ENCODE measurements around the gene LIMA1. TPM values are rescaled to one million over a fixed set of nuclear protein-coding genes. Genes with fewer than 3 reads are reported as not detected.
"Not testable (repeated sequence)": the region's sequence is repeated elsewhere in the genome, so short reads cannot be mapped to it uniquely, and the experiment has no call there.

Gene LIMA1
- total RNA-seq, 2 donors from 2014 or later, result 228 to 385 TPM

DNA sequence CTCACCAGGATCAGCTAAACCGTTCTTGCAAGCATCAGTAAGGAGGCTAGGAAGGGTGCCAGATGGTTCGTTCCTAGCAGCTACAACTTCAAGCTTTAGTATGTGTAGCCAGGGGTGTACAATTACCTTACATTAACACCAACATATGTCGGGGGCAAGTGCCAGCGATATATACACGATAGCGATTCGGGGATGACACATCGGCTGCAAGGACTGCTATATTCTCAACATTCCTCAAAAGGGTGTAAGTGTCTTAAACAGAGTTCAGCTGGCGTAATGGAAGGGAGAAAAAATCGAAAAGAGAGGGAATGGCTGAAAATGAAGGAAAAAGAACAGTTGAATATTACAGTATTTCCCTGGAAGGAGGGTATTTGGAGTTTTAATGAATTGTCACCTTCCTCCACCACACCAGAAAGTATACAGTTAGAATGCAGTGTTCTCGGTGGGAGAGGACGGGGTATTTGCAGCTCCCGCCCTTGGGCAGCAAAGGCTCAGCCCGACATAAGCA, 545 bp downstream of the LIMA1 start:
- peak overlapping the region; percentile 93 to 96 for H3K9ac ChIP-seq (ENCODE audit: low read depth in 2 of 2, low read length in 2 of 2)
- intact Hi-C loops (cut with DNase I), result loop anchor here (10.0 kb wide), 1 partner anchor 58 kb away; no protein-coding TSS in a partner anchor
- TF ChIP-seq, protein P1, sequence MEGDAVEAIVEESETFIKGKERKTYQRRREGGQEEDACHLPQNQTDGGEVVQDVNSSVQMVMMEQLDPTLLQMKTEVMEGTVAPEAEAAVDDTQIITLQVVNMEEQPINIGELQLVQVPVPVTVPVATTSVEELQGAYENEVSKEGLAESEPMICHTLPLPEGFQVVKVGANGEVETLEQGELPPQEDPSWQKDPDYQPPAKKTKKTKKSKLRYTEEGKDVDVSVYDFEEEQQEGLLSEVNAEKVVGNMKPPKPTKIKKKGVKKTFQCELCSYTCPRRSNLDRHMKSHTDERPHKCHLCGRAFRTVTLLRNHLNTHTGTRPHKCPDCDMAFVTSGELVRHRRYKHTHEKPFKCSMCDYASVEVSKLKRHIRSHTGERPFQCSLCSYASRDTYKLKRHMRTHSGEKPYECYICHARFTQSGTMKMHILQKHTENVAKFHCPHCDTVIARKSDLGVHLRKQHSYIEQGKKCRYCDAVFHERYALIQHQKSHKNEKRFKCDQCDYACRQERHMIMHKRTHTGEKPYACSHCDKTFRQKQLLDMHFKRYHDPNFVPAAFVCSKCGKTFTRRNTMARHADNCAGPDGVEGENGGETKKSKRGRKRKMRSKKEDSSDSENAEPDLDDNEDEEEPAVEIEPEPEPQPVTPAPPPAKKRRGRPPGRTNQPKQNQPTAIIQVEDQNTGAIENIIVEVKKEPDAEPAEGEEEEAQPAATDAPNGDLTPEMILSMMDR (IDR thresholded peaks at IDR 0.05), result no peak
- no peaks in the 10 kb centered on the region for H3K9me3 ChIP-seq
- peak overlapping the region; percentile 78 for H3K27ac ChIP-seq
- peak overlapping the region; percentile 73 for H3K4me3 ChIP-seq
- DNase-seq, result peak; percentile 45
- H3K27me3 ChIP-seq, result no peaks in the 10 kb centered on the region
- H3K36me3 ChIP-seq, result no peaks in the 10 kb centered on the region
- no peaks in the 10 kb centered on the region for H3K4me1 ChIP-seq

DNA sequence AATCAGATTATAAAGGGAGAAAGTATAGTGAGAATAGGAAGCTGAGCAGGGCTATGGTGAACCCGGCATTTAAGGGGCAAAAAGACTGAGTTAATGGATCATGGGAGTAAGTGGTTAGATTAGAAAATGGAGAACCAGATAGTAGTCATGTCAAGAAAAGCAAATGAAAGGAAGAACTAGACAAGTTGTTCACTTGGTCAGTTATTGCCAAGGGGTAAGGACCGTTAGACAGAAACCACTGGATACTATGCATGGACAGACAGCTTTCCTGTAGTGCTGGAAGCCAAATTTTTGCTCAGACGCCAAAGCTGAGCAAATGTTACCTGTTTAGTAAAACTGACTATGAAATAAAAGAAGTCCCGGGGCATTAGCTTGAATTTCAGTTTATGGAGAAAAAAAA, 3.8 kb downstream of the LIMA1 start:
- Histone ChIP-seq H3K36me3 (no peaks in the 10 kb centered on the region), H3K9ac (ENCODE audit: low read depth in 2 of 2, low read length in 2 of 2) (no peak overlapping the region), H3K27ac (no peak overlapping the region), H3K9me3 (no peaks in the 10 kb centered on the region), H3K4me3 (no peak overlapping the region), H3K4me1 (no peaks in the 10 kb centered on the region), H3K27me3 (no peaks in the 10 kb centered on the region)
- no peak for DNase-seq
- TF ChIP-seq, protein P1 (IDR thresholded peaks at IDR 0.05), result no peak
- intact Hi-C loops (cut with DNase I), result no loop called here

- peak overlapping the region in 1 of 2 donors; percentile 7 for H3K9ac ChIP-seq (ENCODE audit: low read depth in 2 of 2, low read length in 2 of 2)
- peak overlapping the region; percentile 80 for H3K27ac ChIP-seq
- H3K27me3 ChIP-seq, result no peaks in the 10 kb centered on the region
- H3K9me3 ChIP-seq, result no peaks in the 10 kb centered on the region
- TF ChIP-seq, protein P1 (IDR thresholded peaks at IDR 0.05), result no peak
- no peak for DNase-seq
- no peaks in the 10 kb centered on the region for H3K36me3 ChIP-seq
- H3K4me3 ChIP-seq, result no peak overlapping the region
- no peaks in the 10 kb centered on the region for H3K4me1 ChIP-seq
- intact Hi-C loops (cut with DNase I), result no loop called here
Observed at GRCh38 chr12:50276912-50277671, 6.2 kb downstream of the LIMA1 start.

DNA sequence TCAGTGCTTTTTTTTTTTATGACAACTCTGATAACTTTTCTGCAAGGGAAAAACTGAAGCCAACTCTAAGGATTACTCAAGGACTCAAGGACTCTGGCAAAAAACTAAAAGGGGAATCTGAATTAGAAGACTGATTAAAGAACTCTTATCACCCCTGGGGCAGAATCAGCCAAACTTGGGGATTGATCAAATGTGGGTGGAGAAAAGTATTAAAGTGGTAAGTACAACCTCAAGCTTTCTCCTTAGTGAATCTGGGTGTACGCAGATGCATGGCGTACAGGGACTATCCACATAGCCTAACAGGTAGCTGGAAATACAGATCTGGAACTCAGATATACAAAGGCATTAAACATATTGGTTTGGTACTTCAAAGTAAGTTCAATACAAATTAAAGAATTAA, 7.3 kb downstream of the LIMA1 start:
- Histone ChIP-seq H3K27me3 (no peaks in the 10 kb centered on the region), H3K9ac (ENCODE audit: low read depth in 2 of 2, low read length in 2 of 2) (peak overlapping the region in 1 of 2 donors; percentile 49), H3K4me1 (peaks cover 9% of the 10 kb centered on the region), H3K36me3 (no peaks in the 10 kb centered on the region), H3K27ac (peak overlapping the region; percentile 80), H3K9me3 (no peaks in the 10 kb centered on the region), H3K4me3 (no peak overlapping the region)
- TF ChIP-seq, protein P1 (IDR thresholded peaks at IDR 0.05), result no peak
- intact Hi-C loops (cut with DNase I), result no loop called here
- no peak for DNase-seq

DNA sequence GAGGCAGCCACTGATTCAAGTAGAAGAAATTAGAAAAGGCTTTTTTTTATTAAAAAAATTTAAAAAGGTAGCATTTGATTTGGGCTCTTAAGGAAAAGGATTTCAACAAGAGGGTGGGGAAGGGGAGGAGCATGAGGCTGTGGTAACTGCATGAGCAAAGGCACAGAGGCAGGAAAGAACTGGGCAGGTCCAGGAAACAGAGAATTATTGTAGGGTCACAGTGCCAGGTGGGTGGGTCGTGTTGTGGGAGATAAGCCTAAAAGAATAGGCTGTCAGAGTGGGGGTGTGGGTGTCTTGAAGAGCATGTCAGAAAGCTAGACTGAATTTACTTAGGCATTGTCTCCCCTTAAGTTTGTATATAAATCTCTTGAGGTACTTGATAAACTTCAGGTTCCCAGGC, 7.8 kb downstream of the LIMA1 start:
- intact Hi-C loops (cut with DNase I), result no loop called here
- H3K4me1 ChIP-seq, result peaks cover 11% of the 10 kb centered on the region
- H3K27ac ChIP-seq, result peak overlapping the region; percentile 80
- no peaks in the 10 kb centered on the region for H3K9me3 ChIP-seq
- peak; percentile 94 for DNase-seq
- no peak overlapping the region for H3K4me3 ChIP-seq
- peak overlapping the region in 1 of 2 donors; percentile 49 for H3K9ac ChIP-seq (ENCODE audit: low read depth in 2 of 2, low read length in 2 of 2)
- no peaks in the 10 kb centered on the region for H3K36me3 ChIP-seq
- H3K27me3 ChIP-seq, result no peaks in the 10 kb centered on the region
- TF ChIP-seq, protein P1 (IDR thresholded peaks at IDR 0.05), result no peak

GRCh38 chr12:50275127-50275526, 8.2 kb downstream of the LIMA1 start:
- H3K36me3 ChIP-seq; H3K27me3 ChIP-seq; H3K9me3 ChIP-seq; DNase-seq; intact Hi-C loops (cut with DNase I); H3K4me3 ChIP-seq; H3K9ac ChIP-seq (ENCODE audit: low read depth in 2 of 2, low read length in 2 of 2): not testable (repeated sequence)
- H3K27ac ChIP-seq, result peak overlapping the region; percentile 80
- peaks cover 11% of the 10 kb centered on the region for H3K4me1 ChIP-seq

Data from colonic mucosa (tissue), 4 donors.